K562 (cell line): ENCODE data around the gene CCNT1. TPM values are rescaled to one million over a fixed set of nuclear protein-coding genes. Genes with fewer than 3 reads are reported as not detected.
A peak's percentile ranks its signal among the peaks of the same experiment; 100 is the strongest.

Experiments
- CBFB ChIP-seq: sonication (generic); formaldehyde crosslinking; IDR thresholded peaks from 2 replicates; pipeline ENCODE4 v1.4.0; 2020; ENCODE audit warnings: mild to moderate bottlenecking, missing genetic modification reagents
- ELF1 ChIP-seq: fragments of 200-800 bp; sonication (Bioruptor generic); IDR thresholded peaks from 2 replicates; pipeline ENCODE4 v1.6.1; 2016; ENCODE audit warnings: missing genetic modification characterization, missing compliant biosample characterization
- FOXA3 ChIP-seq, 2 experiments: fragments of 450-650 bp in 1 of 2; sonication (generic) in 1 of 2; formaldehyde crosslinking; IDR thresholded peaks in 1 of 2; conservative IDR thresholded peaks in 1 of 2; 2 replicates each; pipeline versions ENCODE4 v1.4.0 to v1.8.0; 2020 to 2022; ENCODE audit warnings: mild to moderate bottlenecking in 2 of 2, missing genetic modification reagents in 1 of 2
- IFI16 ChIP-seq: fragments of 250-450 bp; sonication (Bioruptor Pico); IDR thresholded peaks from 2 replicates; pipeline ENCODE4 v2.1.2; 2022; ENCODE audit warnings: mild to moderate bottlenecking, inconsistent platforms
- MAX ChIP-seq: sonication (generic); formaldehyde crosslinking; IDR thresholded peaks from 2 replicates; pipeline ENCODE4 v1.9.0; 2022; ENCODE audit warnings: mild to moderate bottlenecking, missing genetic modification reagents
- MEF2D ChIP-seq: conservative IDR thresholded peaks from 2 replicates; pipeline ENCODE4 v1.6.1; 2016; ENCODE audit warnings: low read depth, missing genetic modification characterization, missing compliant biosample characterization
- MGA ChIP-seq: fragments of 450-650 bp; IDR thresholded peaks from 2 replicates; pipeline ENCODE4 v1.6.1; 2016; ENCODE audit warnings: mild to moderate bottlenecking, moderate library complexity
- NBN ChIP-seq: fragments of 450-650 bp; IDR thresholded peaks from 2 replicates; pipeline ENCODE4 v1.6.1; 2016; ENCODE audit warnings: low read depth, mild to moderate bottlenecking
- NFIC ChIP-seq: fragments of 450-650 bp; IDR thresholded peaks from 2 replicates; pipeline ENCODE4 v1.6.1; 2017; ENCODE audit warnings: mild to moderate bottlenecking, inconsistent platforms
- NR2C2 ChIP-seq, 2 experiments: fragments of 200-800 bp in 1 of 2; sonication (Bioruptor generic) in 1 of 2; sonication (generic) in 1 of 2; formaldehyde crosslinking in 1 of 2; IDR thresholded peaks; 2 replicates each; pipeline versions ENCODE4 v1.6.1 to v1.8.0; 2016 to 2022; ENCODE audit warnings: mild to moderate bottlenecking in 1 of 2, missing compliant biosample characterization in 1 of 2, missing genetic modification characterization in 1 of 2, missing genetic modification reagents in 1 of 2
- PHB ChIP-seq: fragments of 250-450 bp; sonication (Bioruptor Pico); IDR thresholded peaks from 2 replicates; pipeline ENCODE4 v1.5.0; 2021
- TEAD1 ChIP-seq, 2 experiments: fragments of 450-650 bp in 1 of 2; sonication (generic) in 1 of 2; formaldehyde crosslinking; IDR thresholded peaks; 2 replicates each; pipeline versions ENCODE4 v1.4.0 to v1.8.0; 2020 to 2022; ENCODE audit warnings: mild to moderate bottlenecking in 2 of 2, missing genetic modification reagents in 1 of 2
- TOE1 ChIP-seq, 2 experiments: fragments of 450-650 bp in 1 of 2; sonication (generic) in 1 of 2; formaldehyde crosslinking in 1 of 2; IDR thresholded peaks; 2 replicates each; pipeline versions ENCODE4 v1.7.1 to v1.8.0; 2016 to 2022; ENCODE audit warnings: borderline replicate concordance in 2 of 2, mild to moderate bottlenecking in 2 of 2, antibody characterized with exemption in 1 of 2, inconsistent platforms in 1 of 2, low read depth in 1 of 2, missing genetic modification reagents in 1 of 2, moderate library complexity in 1 of 2
- ZFX ChIP-seq: sonication (generic); formaldehyde crosslinking; IDR thresholded peaks from 2 replicates; pipeline ENCODE4 v1.8.0; 2022; ENCODE audit warnings: mild to moderate bottlenecking, missing genetic modification reagents, moderate library complexity
- ZNF696 ChIP-seq: fragments of 250-450 bp; sonication (Bioruptor Pico); conservative IDR thresholded peaks from 2 replicates; pipeline ENCODE4 v1.4.0; 2020; ENCODE audit warnings: mild to moderate bottlenecking, moderate library complexity
- polyA plus RNA-seq, 8 experiments: library from polyadenylated mRNA; depleted of rRNA in 4 of 8; stranded (reverse) in 5 of 8; unstranded in 3 of 8; fragments of >200 nt; fragmentation: Nextera tagmentation in 2 of 8; fragmentation: Illumina TruSeq in 1 of 8; extraction: Ambion mirVana in 2 of 8; extraction: Trizol in 1 of 8; gene quantifications; 2 replicates each; pipeline versions ENCODE4 v1.2.1 to v1.2.3, GENCODE V29; 2011 to 2014; ENCODE audit warnings: inconsistent platforms in 1 of 8, missing spikeins in 1 of 8
- total RNA-seq, 7 experiments: library from RNA; depleted of rRNA in 6 of 7; stranded (reverse); fragments of >200 nt in 6 of 7; fragmentation: Illumina TruSeq in 2 of 7; extraction: Trizol in 2 of 7; gene quantifications; 2 replicates each; pipeline versions ENCODE4 v1.2.1 to v1.2.3, GENCODE V29; 2011 to 2021; ENCODE audit warnings: low replicate concordance in 1 of 7

Gene CCNT1
- total and polyA plus RNA-seq, 9 of the 15 experiments (the other 6 are each of a cell fraction or from before 2014, with no cell fraction given), result 9.7 to 52.4 (median 33.4) TPM

GRCh38 chr12:48716493-48717251 lies at the start of gene CCNT1 (continued):
- peak; percentile 95 for TF ChIP-seq MGA
- no peak for TF ChIP-seq PHB (CRISPR knock-in tag)
- TF ChIP-seq NR2C2 (CRISPR knock-in tag; IDR thresholded peaks at IDR 0.05), result peak; percentile 84; the same call in 1 of the 2 replicates
- peak; percentile 98 for TF ChIP-seq NR2C2 (tag; IDR thresholded peaks at IDR 0.05)
- TF ChIP-seq MEF2D (tag), result peak; percentile 40; the same call in 1 of the 2 replicates
- TF ChIP-seq CBFB (CRISPR knock-in tag), result peak; percentile 71; the same call in 1 of the 2 replicates
- peak in 1 of 2 experiments; percentile 64; a peak in 1 of 4 replicates for TF ChIP-seq FOXA3 (CRISPR knock-in tag; conservative IDR thresholded peaks at IDR 0.05 in 1 of 2, IDR thresholded peaks at IDR 0.05 in 1 of 2)
- peak; percentile 100 for TF ChIP-seq TOE1 (IDR thresholded peaks at IDR 0.05; ENCODE audit: borderline replicate concordance)
- no peak; the same call in none of the 2 replicates for TF ChIP-seq TOE1 (CRISPR knock-in tag; IDR thresholded peaks at IDR 0.05; ENCODE audit: borderline replicate concordance, low read depth)
- TF ChIP-seq NBN, result peak; percentile 89; the same call in 1 of the 2 replicates
- peak; percentile 99 for TF ChIP-seq ZFX (CRISPR knock-in tag)
- TF ChIP-seq MAX (CRISPR knock-in tag), result peak; percentile 82
- TF ChIP-seq ZNF696 (CRISPR knock-in tag), result no peak
- TF ChIP-seq TEAD1 (CRISPR knock-in tag; IDR thresholded peaks at IDR 0.05), result peak in 1 of 2 experiments; percentile 6; a peak in 2 of 4 replicates
- peak; percentile 64 for TF ChIP-seq NFIC
- no peak for TF ChIP-seq IFI16 (CRISPR knock-in tag)
- peak; percentile 97 for TF ChIP-seq ELF1 (tag)
